ENCODE measurements around the gene PROX1. TPM values are rescaled to one million over a fixed set of nuclear protein-coding genes. Genes with fewer than 3 reads are reported as not detected.
A peak's percentile ranks its signal among the peaks of the same experiment; 100 is the strongest.

The PROX1 gene
- total and polyA plus RNA-seq, 9 of the 15 experiments (the other 6 are each of a cell fraction or from before 2014, with no cell fraction given): 0.14 to 0.22 TPM; not detected in 7

- TF ChIP-seq ZNF609 (CRISPR knock-in tag; IDR thresholded peaks at IDR 0.05; ENCODE audit: borderline replicate concordance) (no peak), ZBTB8A (IDR thresholded peaks at IDR 0.05; ENCODE audit: partially characterized antibody) (no peak), LEF1 (IDR thresholded peaks at IDR 0.05) (no peak), NEUROD1 (IDR thresholded peaks at IDR 0.05; ENCODE audit: borderline replicate concordance, low read depth, low read length, partially characterized antibody) (no peak), SNRNP70 (optimal IDR thresholded peaks at IDR 0.05; ENCODE audit: low read depth, low read length) (no peak), DACH1 (IDR thresholded peaks at IDR 0.05; ENCODE audit: partially characterized antibody) (no peak), THRB (CRISPR knock-in tag; conservative IDR thresholded peaks at IDR 0.05) (peak; percentile 82), ZNF592 (IDR thresholded peaks at IDR 0.05) (no peak), NR2F6 (CRISPR knock-in tag; IDR thresholded peaks at IDR 0.05) (no peak), PKNOX1 (IDR thresholded peaks at IDR 0.05) (no peak), TFAP4 (CRISPR knock-in tag; IDR thresholded peaks at IDR 0.05; ENCODE audit: borderline replicate concordance) (peak; percentile 88), NFATC3 (IDR thresholded peaks at IDR 0.05) (no peak)
Measured at GRCh38 chr1:213987927-213988506, at the start of gene PROX1 (continued).

All from K562 (cell line).